Activated CD4-positive, CD25-positive, alpha-beta regulatory T cell (primary cell): ENCODE data around the gene BMPR1B.

Experiments used
- DNase-seq, 4 experiments: peaks; one replicate each; lab custom pipeline; 2025; lab: John Stamatoyannopoulos, UW

The BMPR1B gene

DNA sequence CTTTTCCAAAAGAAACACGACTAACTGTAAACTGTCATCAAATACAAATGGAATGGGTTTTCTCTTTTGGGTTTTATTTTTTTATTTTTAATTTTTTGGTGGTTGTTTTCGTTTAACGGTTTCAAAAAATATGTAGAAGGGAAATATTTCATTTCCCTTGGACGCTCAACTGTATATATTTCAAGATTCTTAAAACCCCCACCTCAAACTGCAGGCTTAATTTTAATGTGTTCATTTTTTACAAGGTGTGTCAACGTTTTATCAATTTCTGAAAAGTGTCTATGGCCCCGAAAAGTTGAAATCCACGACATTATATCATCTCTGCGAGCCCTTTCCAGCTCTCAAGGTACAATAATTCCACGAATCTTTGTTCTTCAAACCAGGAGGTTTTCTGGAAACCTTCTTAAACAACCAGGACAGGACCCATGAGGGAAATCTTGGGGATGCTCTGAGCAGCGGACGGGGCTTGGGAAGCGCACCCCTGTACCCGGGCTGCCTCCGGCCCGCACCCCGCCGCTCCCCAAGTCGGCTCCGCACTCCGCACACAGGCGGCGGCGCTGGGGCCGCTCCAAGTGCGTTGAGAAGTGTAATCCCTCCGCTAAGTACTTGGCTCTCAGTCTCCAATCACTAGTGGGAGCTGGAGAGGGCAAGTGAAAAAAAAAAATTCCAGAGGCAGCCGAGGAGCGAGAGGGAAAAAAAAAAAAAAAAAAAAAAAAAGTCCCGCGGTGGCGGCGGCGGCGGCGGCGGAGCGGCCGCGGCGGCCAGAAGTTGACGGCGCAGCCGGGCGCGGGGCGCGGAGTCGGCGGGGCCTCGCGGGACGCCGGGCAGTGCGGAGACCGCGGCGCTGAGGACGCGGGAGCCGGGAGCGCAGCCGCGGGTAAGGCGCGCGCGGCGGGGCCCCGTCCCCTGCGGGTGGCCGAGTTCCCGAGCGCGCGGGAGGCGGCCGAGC lies at the start of gene BMPR1B:
Gene BMPR1B (plus strand): TSS at position 764 of the 949 bp plus-strand sequence. CDS start 346,470 bp downstream, outside the sequence.
- DNase-seq: no peak

DNA sequence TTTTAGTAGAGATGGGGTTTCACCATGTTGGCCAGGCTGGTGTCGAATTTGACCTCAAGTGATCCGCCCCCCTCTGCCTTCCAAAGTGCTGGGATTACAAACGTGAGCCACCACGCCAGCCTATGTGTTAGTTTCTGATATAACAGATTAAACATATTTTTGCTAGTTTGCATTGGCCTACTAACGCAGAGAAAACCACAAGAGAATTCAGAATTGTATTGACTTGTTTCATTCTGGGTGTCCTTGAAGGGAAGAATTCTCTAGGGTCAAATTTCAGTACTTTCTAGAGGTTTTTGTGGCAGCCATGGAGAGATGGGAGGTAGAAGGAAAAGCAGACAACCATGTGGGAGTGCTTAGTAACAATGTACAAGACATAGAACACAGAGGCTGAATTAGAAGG lies 46.1 kb upstream of the BMPR1B start:
- DNase-seq: no peak

DNA sequence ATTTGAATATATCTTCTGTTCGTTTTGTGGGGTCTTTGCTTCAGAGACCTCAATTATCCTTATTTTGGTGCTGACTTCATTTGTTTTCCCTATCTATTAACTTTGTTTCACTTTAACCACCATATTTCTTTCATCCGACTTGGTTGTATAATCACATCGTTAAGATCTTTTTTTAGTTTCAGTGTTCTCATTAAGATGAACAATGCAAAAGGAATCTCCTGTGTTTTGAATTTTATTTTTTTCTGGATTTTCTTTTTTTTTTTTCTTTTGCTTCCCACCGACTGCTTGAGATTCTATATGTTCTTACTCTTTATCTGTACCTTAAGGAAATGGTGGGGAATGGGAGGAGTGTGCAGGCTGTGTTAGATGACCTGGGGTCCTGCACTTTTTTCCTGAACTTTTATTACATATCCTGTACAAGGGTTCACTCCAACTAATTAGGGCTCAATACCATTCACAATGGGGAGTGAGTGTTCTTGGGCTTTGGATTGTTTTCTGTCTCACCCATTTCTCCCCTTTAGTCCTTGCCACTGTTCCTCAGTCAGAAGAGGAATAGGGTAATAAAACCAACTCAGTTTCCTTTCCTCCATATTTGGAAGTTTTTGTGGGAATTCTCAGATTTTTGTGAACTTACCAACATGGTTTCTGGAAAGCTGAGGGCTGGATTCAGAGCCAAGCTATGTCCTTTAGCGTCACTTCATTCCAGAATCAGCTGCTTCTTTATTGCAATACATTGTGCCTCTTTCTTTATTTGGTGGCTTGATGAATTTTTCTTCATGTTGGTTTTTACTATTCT lies 43.2 kb upstream of the BMPR1B start:
- no peak for DNase-seq

DNA sequence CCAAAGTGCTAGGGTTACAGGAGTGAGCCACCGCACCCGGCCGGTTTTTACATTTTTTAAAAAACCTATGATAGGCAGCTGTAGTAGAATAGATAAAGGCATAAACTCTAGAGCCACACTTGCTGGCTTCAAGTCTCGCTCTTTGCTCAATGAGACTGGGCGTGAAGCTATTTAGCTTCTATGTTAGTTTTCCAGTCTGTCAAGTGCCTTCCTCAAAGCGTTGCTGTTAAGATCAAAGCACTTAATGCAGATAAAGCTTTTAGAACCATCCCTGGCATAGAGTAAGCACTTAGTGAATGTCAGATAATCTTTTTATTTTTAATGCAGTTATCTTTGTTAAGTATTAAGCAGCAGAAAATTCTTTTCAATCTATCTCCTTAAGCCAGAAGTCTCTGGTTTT lies 42.0 kb upstream of the BMPR1B start:
- DNase-seq: no peak

DNA sequence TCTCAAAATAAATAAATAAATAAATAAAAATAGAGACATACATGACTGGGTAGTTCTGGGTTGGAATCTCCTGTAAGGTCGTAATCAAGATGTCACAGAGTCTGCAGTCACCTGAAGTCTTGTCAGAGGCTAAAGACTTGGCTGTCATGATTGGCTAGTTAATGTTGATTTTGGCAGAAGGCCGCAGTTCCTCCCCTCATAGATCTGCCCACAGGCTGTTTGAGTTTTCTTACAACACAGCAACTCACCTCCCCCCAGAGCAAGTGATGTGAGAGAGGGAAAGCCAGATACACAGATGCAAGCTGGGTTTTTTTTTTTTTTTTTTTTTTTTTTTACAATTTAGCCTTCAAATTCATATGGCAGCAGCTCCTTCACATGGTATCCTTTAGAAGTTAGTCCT lies 36.4 kb upstream of the BMPR1B start:
- no peak for DNase-seq

DNA sequence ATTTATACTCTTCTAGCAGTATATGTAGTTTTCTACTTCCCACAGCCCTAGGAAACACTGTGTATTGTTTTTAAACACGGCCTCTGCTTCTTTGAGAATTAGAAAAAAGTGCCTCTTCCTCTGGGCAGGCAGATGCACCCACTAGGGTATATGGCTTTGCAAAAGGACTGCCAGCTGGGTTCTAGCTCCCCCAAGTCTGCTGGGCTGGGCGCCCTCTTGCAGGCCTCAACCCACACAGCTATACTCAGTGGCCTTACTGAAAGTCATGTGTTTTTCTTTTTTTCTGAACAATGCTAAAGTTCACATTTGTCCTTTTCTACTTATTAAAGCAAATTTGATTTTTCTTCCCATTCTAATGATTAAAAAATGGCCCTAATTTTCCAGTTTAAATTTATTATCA lies 35.5 kb upstream of the BMPR1B start:
- DNase-seq: no peak

DNA sequence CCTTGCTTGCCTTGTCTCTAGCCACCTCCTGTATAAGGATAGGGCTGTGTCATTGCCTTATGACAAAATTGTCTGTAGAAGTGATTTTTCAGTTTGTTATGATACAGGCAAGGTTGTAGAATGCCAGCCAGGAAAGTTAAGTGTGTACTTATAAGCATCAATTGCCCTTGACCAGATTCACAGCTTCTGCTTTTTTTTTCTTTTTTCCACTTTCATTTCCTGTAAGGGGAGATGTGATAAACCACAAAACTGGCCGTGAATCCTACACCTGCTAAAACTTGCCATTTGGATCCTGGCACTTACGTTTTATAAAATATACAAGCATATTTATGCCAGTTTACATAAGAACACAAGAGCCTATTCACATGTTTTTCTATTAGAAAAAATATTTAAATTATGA lies 35.0 kb upstream of the BMPR1B start:
- no peak for DNase-seq

DNA sequence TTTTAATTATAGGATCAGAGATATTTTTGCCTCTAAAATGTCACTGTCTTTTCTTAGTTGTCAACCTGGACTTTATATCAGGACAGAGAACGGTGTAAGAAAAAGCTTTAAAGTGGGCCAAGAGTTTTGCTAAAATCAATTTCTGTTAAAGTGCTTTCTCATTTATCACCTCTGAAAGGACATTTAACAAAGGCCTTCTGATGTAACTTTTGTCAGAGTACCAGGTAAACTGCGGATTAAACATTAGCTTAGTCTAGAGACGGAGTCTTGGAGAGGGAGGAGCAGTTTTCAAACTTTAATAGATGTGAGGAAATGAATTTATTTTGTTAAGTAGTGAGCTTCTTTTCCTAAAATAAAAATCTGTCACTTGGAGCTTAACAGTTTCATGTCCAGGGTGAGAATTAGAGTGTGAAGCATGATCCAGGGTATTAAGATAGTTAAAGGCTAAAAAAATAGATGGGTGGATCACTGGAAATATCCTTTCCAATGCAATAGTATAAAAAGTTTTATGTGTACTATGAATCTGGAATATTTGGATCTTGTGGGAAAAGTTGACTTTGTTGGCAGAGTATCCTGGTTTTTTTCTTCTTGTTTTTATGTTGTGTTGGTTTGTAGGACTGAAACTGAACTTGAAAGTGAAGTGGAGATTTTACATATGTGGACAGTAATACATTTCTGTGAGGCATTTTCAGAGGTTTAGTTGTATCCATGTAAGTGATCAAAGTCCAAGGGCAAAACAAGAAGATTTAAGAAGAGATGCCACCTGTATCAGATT lies 33.6 kb upstream of the BMPR1B start:
- no peak for DNase-seq

DNA sequence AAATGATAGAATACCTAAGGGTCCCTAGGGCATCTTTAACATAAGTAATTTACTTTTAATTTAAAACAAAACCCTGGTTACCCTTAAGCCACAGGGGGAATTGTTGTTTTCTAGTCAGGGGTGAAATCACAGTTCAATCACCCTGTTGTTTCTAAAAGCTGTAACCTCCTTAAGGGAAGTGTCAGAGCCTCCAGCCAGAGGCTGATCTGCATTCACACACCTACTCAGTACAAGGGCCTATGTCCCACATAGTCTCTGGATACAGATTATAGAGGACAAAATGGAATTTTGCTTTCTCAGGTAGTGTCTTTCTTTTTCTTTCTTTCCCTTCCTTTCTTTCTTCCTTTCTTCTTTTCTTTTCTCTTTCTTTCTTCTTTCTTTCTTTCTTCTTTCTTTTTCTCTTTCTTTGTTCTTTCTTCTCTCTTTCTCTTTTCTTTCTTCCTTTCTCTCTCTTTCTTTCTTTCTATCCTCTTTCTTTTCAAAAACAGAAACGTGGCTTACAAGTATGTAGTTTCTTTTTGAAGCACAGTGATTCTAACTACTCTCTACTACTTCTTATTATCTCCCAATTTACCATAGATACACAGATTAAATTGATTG lies 31.1 kb upstream of the BMPR1B start:
- no peak for DNase-seq

DNA sequence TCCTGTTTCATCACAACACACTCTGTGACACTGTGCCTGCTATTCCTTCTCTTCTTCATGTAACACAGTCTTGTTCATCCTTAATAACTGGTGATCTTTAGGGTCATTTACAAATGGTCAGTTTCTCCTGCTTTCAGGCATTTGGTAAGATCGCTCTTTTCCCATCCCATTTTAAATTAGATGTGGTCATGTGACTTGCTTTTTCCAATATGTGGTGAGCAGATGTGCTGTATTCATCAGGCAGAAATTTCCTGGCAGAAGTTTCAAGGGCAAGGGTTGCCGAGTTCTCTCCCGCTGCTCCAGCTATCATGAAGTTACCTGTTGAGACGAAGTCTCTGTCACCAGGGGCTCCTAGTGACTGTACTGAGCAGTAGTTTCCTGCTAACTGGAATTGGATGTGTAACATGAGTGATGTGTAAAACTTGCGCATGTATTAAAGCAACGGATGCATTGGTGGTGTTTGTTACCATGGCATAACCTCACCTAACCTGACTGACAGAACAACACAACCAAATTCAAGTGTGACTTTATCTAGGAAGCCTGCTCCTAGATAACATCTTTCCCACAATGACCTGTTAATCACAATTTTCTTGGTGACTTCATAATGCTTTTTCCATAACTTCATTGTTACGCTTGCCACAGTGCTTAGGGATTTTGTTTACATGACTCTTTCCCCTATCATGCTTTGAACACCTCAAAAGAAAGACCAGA lies 29.5 kb upstream of the BMPR1B start:
- no peak for DNase-seq

DNA sequence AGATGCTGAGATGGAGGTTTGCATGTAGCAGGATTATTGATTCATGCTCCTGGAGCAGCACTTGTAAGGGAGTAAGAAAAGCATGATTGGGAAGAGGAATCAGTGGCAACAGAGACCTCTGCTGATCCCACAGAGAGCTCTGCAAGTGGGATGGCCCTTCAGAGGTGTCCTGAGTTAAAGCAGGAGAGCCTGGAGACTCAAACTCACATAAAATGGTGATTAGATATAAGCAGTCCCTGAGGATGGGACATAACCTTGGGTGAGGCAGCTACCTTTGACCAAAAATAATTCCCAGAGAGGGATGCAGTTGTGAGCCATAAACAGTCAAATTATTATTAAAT lies 25.4 kb upstream of the BMPR1B start:
- no peak for DNase-seq

DNA sequence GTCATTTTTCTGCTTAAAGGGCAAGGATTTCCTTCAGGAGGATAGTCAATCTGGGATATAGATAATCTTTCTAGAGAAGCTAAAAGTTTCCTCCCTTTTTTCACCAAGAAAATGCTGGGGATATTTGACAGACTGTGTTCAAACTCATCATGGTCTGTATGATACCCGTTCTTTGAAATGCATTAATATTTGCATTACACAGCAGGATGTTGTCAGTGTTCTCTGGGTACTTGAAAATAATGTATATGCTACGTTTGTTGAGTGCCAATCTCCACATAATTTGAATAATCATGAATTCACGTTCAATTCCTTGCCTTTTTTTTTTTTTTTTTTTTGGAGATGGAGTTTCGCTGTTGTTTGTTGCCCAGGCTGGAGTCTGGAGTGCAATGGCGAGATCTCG lies 18.0 kb upstream of the BMPR1B start:
- no peak for DNase-seq

DNA sequence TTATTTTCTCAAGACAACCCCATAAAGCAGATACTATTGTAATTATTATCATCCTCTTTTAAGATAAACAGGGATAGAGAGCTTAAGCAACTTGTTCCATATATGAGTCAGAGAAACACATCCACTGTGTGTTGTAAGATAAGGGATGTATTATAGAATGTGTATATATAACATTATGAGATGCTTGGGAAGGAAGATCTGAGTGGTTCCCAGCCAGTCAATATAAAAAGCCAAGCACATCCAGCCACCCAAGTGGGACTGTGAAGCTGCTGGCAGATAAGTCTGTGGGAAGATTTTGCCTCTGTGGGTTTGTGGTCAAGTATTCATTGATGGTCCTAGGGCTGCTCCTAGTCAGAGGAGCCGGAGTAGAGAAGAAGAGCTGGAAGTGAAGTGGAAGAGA lies 16.5 kb upstream of the BMPR1B start:
- no peak for DNase-seq

DNA sequence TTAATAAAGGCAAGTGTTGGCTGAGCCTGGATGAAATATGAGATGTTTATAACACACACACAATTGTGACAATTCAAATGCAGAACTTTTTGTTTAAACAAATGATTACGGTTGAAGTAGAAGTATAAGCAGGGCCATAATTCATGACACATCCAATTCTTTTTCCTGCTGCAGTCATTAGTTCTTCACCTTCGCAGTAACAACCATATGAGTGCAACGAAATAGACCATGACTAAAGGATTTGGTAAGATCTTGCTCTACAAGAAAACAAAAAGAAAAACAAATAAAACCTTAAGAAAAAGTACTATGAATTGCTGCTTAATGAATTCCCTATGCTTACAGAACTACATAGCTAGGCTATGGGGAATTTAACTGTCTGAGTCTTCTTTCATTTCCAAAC lies 13.9 kb upstream of the BMPR1B start:
- no peak for DNase-seq

DNA sequence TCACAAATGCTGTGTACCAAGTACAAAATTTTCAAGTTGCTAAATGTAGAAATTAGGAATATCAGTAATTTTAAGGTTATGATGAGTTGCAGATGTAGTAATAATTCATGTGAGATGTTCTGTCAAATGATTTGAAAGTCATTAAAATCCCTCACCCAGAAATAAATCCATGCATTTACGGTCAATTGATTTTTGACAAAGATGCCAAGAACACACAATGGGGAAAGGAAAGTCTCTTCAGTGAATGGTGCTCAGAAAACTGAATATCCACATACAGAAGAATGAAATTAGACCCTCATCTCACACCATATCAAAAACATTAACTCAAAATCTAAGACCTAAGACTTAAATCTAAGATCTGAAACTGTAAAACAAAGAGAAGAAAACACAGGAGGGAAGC lies 12.9 kb upstream of the BMPR1B start:
- no peak for DNase-seq

DNA sequence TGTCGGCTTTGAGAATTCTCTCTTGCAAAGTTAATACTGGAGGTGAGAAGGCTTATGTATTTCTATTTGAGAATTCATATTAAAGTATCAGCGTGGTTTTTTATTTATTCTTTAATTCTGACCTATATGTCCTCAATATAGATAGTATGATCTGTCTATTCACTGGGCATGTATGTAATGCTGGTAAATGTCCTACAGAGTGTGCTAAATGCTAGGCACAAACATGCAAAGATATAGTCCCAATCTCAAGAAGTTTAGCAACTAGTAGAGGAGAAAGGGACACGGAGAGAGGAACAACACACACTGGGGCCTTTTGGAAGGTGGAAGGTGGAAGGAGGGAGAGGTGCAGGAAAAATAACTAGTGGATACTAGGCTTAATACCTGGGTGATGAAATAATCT lies 11.0 kb upstream of the BMPR1B start:
- DNase-seq: no peak

DNA sequence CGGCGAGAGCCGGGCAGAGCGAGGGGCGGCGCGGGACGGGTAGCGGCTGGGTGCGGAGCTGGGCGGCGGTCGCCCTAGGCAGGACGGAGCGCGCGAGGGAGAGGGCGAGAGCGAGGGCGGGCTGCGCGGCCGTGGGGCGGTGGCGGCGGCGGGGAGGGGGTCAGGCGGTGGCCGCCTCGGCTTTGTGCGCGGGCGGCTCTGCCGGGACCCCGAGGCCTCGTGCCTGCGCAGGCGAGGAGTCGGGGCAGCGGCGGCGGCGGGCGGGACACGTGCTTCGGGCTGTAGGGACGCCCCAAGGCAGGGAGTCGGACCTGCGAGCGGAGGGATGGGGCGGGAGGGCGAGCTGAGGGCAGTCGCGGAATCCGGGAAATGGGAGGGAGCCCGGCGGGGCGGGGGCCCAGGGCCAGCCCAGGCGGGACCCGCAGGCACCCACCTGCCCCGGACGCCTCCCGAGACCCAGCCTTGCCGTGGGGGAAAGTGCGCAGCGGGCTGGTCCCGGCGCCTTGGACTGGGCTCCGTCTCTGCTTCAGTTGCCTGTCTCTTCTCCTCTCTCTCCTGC lies 465 bp downstream of the BMPR1B start:
- DNase-seq: no peak

DNA sequence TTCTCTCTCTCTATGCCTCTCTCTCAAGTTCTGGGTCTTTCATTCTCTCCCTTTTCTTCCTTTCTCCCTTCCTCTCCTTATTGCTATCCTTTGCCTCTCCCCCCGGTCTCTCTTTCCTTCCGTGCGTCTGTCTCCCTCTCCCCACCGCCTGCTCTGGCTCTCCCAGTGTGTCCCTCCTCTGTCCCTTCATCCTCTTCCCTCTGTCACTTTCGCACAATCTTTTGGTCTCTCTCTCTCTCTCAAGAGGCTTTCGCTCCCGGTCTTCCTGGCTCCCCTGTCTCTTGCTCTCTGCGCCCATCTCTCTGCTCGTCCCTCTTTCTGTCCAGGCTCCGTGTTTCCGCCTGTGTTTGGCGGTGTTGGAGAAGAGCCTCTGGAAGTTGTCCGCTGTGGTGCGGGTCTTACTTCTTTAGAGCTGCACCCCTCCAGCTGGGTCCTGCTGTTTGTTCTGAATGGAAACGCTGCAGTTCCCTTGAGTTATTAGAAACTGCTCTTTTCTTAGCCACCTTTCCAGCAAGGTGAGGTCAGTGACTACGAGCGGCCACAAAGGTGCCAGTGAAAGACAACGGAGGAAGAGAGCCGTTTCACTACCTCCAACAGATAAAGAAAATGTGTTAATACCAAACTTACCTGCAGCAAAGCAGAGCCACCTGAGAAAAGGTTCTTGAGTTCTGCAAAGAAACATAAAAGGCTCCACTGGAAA lies 1.1 kb downstream of the BMPR1B start:
- DNase-seq: no peak

DNA sequence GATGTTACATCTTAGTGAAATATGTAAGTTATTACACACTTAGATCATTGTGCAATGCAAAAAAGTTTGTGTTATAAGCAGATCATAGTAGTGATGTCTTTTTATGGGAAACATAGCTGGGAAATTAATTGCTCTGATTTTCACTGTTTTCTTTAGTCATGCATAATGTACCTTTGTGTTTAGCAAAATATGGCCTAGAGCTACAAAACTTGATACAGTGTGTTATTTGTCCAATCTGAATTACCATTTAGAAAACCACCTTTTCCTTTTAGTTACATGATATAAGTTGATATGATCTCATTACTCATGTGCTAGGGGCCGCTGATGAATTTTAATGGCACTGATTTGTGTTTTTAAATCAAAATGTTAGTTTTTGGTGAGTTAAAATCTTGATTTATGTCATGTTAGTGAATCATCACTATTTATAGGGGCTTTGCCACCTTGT lies 2.0 kb downstream of the BMPR1B start:
- DNase-seq: no peak

DNA sequence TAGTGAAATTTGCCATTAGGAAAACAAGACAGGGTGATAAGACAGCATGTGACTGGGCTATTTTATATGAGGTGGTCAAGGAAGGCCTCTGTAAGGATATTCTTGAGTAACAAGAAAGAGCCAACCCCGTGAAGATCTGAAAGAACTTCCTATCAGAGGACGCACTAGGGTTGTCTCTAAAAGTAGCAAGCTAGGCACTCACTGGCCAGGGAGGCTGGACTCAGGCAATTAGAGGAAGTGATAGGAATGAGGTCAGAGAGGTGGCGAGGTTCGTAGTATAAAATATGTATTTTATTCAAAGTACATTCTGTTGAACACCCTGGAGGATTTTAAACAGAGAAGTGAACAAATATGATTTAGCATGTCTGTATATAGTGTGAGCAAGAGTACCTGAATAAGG lies 4.6 kb downstream of the BMPR1B start:
- DNase-seq: no peak
